ENCODE data around the gene FBXO21.
A peak's percentile ranks its signal among the peaks of the same experiment; 100 is the strongest.
"Not testable (repeated sequence)": the region's sequence is repeated elsewhere in the genome, so short reads cannot be mapped to it uniquely, and the experiment has no call there.

Gene FBXO21

GRCh38 chr12:117130801-117131200, 59.5 kb downstream of the FBXO21 start:
- no peak for DNase-seq

DNA sequence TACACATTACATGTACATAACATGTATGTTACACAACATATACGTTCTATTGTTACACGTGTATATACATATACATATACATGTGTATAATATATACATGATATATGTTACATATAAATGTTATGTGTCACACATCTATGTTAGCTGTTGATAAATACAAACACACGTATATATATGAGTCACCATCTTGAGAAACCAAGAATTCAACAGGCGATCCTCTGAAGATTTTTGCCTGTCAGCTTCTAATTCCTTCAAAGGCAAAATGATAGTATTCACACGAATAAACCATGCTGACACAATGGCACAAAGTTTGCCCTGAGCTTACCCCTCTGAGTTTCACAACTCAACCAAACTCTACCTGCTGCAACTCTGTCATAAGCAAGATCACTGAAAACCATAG, 60.9 kb downstream of the FBXO21 start:
- DNase-seq: no peak

- DNase-seq: no peak
These were observed 62.1 kb downstream of the FBXO21 start for GRCh38 chr12:117127933-117128823.

DNA sequence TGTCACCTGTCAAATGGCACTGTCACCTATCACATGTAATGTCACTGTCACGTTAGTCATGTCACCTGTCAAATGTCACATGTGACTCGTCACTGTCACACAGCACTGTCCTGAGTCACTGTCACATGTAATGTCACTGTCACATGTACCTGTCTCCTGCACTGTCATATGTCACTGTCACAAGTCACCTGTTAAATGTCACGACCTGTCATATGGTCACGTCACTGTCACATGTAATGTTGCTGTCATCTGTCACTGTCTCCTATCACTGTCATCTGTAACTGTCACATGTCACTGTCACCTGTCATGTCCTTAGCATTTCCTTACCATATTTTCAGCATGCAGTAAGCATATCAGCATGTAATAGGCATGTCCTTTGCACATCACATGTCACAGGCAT, 63.9 kb downstream of the FBXO21 start:
- DNase-seq: no peak

DNA sequence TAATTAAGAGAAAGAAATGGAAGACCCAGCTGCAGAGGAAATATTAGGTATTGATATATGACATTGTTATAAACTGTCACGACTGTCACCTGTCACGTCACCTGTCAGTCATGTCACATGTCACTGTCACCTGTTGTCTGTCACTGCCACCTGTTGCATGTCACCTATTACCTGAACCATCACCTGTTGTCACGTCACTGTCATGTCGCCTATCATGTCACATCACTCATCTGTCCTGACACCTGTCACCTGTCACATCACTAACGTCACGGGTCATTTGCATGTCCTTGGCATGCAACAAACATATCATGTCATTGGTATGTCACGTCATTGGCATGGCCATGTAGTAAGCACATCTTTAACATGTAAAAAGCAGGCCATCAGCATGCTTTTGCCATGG, 64.5 kb downstream of the FBXO21 start:
- DNase-seq: no peak

GRCh38 chr12:117125272-117125613, 65.0 kb downstream of the FBXO21 start:
- DNase-seq: no peak

- no peak for DNase-seq
These were observed 65.6 kb downstream of the FBXO21 start for GRCh38 chr12:117124421-117125271.

GRCh38 chr12:117121441-117121840, 68.8 kb downstream of the FBXO21 start:
- DNase-seq: no peak

GRCh38 chr12:117120787-117121186, 69.5 kb downstream of the FBXO21 start:
- DNase-seq: no peak

- no peak for DNase-seq
These were observed 70.6 kb downstream of the FBXO21 start for GRCh38 chr12:117119592-117120198.

- no peak for DNase-seq
These were observed 71.3 kb downstream of the FBXO21 start for GRCh38 chr12:117118838-117119591.

DNA sequence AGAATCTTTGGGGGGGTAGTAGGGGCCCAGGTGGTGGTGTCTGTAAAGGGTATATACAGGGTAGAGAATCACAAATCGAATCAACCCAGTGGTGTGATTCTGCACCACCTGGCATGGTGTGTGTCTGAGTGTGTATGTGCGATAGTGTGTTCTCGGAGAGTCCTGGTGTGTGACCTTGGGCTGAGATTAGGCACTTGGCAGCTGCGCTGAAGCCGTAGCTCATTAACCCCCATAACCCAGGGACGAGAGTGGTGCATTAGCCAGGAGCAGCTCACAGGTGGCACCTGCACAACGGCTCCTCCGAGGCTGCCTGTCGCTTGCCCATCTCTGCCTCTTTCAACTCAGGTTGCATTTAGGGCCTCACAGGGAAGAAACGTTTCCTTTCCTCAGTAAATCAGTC, 75.5 kb downstream of the FBXO21 start:
- no peak for DNase-seq

- DNase-seq: no peak
These were observed 77.0 kb downstream of the FBXO21 start for GRCh38 chr12:117113231-117113630.

GRCh38 chr12:117111821-117112595, 78.3 kb downstream of the FBXO21 start:
- peak; percentile 73 for DNase-seq

DNA sequence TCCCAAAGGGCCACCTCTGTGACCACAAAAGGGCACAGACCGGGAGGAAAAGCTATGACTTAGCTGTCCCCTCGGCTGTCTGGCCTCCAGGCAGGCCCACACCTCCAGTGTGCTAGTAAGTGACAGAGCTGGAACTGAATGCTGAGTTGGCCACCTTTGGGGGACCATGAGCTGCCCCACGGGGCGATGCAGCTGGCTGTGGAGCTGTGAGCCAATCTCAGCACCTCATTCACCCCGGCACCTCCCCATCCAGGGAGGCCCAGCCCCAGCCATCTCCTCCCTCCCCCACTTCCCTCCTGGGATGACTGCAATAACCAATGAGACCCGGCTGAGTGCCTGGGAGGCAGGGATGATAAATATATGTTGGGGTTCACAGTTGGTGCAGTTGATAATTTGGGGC, 78.9 kb downstream of the FBXO21 start:
- no peak for DNase-seq

DNA sequence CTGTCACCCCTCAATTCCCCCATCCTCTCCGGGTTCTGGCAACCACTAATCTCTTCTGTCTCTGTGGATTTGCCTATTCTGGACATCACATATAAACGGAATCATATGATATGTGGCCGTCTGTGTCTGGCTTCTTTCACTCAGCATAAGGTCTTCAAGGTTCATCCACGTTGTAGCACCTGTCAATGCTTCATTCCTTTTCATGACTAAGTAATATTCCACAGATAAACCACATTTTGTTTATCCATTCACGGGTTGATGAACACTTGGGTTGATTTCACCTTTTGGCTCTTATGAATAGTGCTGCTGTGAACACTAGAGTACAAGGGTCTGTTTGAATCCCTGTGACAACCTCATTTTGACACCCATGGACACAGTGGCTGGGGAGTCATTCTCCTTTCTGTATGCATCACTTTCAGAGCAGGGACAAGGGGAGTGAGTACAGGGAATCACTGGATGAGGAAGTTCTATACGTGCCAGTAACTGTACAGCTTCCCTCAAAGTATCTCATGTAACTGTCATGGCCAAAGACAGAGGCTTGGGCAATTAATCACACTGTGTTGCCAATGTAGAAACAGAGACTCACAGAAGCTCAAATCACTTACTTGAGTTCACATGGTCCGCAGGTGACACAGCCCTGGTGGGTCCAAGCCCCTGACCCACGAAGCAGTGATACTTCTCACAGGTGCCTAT, 80.2 kb downstream of the FBXO21 start:
- no peak for DNase-seq

- no peak for DNase-seq
These were observed 84.4 kb downstream of the FBXO21 start for GRCh38 chr12:117105902-117106301.

- not testable (repeated sequence) for DNase-seq
These were observed 86.3 kb downstream of the FBXO21 start for GRCh38 chr12:117104003-117104402.

GRCh38 chr12:117102800-117103181, 87.5 kb downstream of the FBXO21 start:
- no peak for DNase-seq

GRCh38 chr12:117101953-117102799, 88.1 kb downstream of the FBXO21 start:
- no peak for DNase-seq

Measured in NCI-H1436 treated with DMSO at 0.1 percent for 48 hours (cell line).